Peyer's patch (tissue), 4 donors: ENCODE data around the gene VEGFA. TPM values are rescaled to one million over a fixed set of nuclear protein-coding genes. Genes with fewer than 3 reads are reported as not detected.

ENCODE experiments used
- DNase-seq, 3 donors: peaks; one replicate each; pipeline ENCODE4 v3.0.0-alpha.2; 2017 to 2019
- H3K27ac ChIP-seq, 4 donors: fragments of 200-600 bp; sonication (generic); one replicate each; pipeline ENCODE4 v1.5.1; 2016 to 2019
- H3K27me3 ChIP-seq, 2 donors: fragments of 200-600 bp; sonication (generic); one replicate each; pipeline ENCODE4 v1.5.1; 2019
- H3K36me3 ChIP-seq, 3 donors: fragments of 200-600 bp; sonication (generic); one replicate each; pipeline ENCODE4 v1.5.1; 2016 to 2019
- H3K4me1 ChIP-seq, 4 donors: fragments of 200-600 bp; sonication (generic); one replicate each; pipeline ENCODE4 v1.5.1; 2016 to 2019
- H3K4me3 ChIP-seq, 4 donors: fragments of 200-600 bp; sonication (generic); 1 replicate in 3 of 4; 2 replicates in 1 of 4; pipeline ENCODE4 v1.5.1; 2016 to 2019; ENCODE audit warnings: mild to moderate bottlenecking in 1 of 4
- H3K9me3 ChIP-seq, 4 donors: fragments of 200-600 bp; sonication (generic); one replicate each; pipeline ENCODE4 v1.5.1; 2016 to 2019; ENCODE audit warnings: mild to moderate bottlenecking in 1 of 4
- POLR2A ChIP-seq, 2 donors: fragments of 450-650 bp; IDR thresholded peaks; one replicate each; pipeline ENCODE4 v1.5.1; 2017; ENCODE audit warnings: antibody characterized with exemption in 2 of 2, mild to moderate bottlenecking in 2 of 2, moderate library complexity in 2 of 2
- total RNA-seq, 4 donors: library from RNA; depleted of rRNA; stranded (reverse); fragments of >200 nt; gene quantifications; one replicate each; pipeline ENCODE4 v1.1.0, GENCODE V29; 2016
- TF ChIP-seq, protein P1 (sequence below), 6 experiments: fragments of 450-650 bp in 4 of 6; fragments of 200-600 bp in 2 of 6; sonication (generic) in 1 of 6; IDR thresholded peaks; one replicate each; pipeline ENCODE4 v1.5.1; 2017 to 2019; ENCODE audit warnings: antibody characterized with exemption in 6 of 6, mild to moderate bottlenecking in 3 of 6, moderate library complexity in 1 of 6

The VEGFA gene
- total RNA-seq, 4 donors from 2014 or later: 202 to 663 (median 418) TPM

DNA sequence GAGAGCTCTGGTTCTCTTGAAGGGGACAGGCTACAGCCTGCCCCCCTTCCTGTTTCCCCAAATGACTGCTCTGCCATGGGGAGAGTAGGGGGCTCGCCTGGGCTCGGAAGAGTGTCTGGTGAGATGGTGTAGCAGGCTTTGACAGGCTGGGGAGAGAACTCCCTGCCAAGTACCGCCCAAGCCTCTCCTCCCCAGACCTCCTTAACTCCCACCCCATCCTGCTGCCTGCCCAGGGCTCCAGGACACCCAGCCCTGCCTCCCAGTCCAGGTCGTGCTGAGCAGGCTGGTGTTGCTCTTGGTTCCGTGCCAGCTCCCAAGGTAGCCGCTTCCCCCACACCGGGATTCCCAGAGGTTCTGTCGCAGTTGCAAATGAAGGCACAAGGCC is 9.8 kb downstream of the VEGFA start:
- no peaks in the 10 kb centered on the region for H3K27me3 ChIP-seq
- no peak for TF ChIP-seq POLR2A (IDR thresholded peaks at IDR 0.05)
- TF ChIP-seq, protein P1, sequence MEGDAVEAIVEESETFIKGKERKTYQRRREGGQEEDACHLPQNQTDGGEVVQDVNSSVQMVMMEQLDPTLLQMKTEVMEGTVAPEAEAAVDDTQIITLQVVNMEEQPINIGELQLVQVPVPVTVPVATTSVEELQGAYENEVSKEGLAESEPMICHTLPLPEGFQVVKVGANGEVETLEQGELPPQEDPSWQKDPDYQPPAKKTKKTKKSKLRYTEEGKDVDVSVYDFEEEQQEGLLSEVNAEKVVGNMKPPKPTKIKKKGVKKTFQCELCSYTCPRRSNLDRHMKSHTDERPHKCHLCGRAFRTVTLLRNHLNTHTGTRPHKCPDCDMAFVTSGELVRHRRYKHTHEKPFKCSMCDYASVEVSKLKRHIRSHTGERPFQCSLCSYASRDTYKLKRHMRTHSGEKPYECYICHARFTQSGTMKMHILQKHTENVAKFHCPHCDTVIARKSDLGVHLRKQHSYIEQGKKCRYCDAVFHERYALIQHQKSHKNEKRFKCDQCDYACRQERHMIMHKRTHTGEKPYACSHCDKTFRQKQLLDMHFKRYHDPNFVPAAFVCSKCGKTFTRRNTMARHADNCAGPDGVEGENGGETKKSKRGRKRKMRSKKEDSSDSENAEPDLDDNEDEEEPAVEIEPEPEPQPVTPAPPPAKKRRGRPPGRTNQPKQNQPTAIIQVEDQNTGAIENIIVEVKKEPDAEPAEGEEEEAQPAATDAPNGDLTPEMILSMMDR (IDR thresholded peaks at IDR 0.05): no peak
- no peak for DNase-seq

DNA sequence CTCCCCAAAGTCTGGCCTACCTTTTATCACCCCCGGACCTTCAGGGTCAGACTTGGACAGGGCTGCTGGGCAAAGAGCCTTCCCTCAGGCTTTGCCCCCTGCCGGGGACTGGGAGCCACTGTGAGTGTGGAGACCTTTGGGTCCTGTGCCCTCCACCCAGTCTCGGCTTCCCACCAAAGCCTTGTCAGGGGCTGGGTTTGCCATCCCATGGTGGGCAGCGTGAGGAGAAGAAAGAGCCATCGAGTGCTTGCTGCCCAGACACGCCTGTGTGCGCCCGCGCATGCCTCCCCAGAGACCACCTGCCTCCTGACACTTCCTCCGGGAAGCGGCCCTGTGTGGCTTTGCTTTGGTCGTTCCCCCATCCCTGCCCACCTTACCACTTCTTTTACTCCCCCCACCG is 10.3 kb downstream of the VEGFA start:
- H3K4me3 ChIP-seq: no peak overlapping the region
- DNase-seq: no peak
- H3K27me3 ChIP-seq: no peaks in the 10 kb centered on the region
- peaks cover 0 to 92% (median 0%) of the 10 kb centered on the region in 3 donors for H3K36me3 ChIP-seq
- H3K4me1 ChIP-seq: peaks cover 0 to 15% (median under 1%) of the 10 kb centered on the region in 4 donors
- TF ChIP-seq, protein P1 (IDR thresholded peaks at IDR 0.05): no peak
- no peak for TF ChIP-seq POLR2A (IDR thresholded peaks at IDR 0.05)
- H3K27ac ChIP-seq: no peak overlapping the region
- H3K9me3 ChIP-seq: no peaks in the 10 kb centered on the region

More for the DNA sequence above, 9.8 kb downstream of the VEGFA start:
- Histone ChIP-seq H3K9me3 (no peaks in the 10 kb centered on the region), H3K27ac (no peak overlapping the region), H3K4me1 (peaks cover 0 to 20% (median 2%) of the 10 kb centered on the region in 4 donors), H3K4me3 (no peak overlapping the region), H3K36me3 (peaks cover 0 to 88% (median 0%) of the 10 kb centered on the region in 3 donors)

DNA sequence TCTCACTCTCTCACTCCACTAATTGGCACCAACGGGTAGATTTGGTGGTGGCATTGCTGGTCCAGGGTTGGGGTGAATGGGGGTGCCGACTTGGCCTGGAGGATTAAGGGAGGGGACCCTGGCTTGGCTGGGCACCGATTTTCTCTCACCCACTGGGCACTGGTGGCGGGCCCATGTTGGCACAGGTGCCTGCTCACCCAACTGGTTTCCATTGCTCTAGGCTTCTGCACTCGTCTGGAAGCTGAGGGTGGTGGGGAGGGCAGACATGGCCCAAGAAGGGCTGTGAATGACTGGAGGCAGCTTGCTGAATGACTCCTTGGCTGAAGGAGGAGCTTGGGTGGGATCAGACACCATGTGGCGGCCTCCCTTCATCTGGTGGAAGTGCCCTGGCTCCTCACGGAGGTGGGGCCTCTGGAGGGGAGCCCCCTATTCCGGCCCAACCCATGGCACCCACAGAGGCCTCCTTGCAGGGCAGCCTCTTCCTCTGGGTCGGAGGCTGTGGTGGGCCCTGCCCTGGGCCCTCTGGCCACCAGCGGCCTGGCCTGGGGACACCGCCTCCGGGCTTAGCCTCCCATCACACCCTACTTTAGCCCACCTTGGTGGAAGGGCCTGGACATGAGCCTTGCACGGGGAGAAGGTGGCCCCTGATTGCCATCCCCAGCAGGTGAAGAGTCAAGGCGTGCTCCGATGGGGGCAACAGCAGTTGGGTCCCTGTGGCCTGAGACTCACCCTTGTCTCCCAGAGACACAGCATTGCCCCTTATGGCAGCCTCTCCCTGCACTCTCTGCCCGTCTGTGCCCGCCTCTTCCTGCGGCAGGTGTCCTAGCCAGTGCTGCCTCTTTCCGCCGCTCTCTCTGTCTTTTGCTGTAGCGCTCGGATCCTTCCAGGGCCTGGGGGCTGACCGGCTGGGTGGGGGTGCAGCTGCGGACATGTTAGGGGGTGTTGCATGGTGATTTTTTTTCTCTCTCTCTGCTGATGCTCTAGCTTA is 11.2 kb downstream of the VEGFA start:
- Histone ChIP-seq H3K27me3 (no peaks in the 10 kb centered on the region), H3K36me3 (peaks cover 0 to 93% (median 0%) of the 10 kb centered on the region in 3 donors), H3K4me3 (no peak overlapping the region), H3K27ac (no peak overlapping the region), H3K4me1 (peaks cover 0 to 6% (median 0%) of the 10 kb centered on the region in 4 donors), H3K9me3 (no peaks in the 10 kb centered on the region)
- DNase-seq: no peak
- TF ChIP-seq, protein P1 (IDR thresholded peaks at IDR 0.05): no peak
- no peak for TF ChIP-seq POLR2A (IDR thresholded peaks at IDR 0.05)

DNA sequence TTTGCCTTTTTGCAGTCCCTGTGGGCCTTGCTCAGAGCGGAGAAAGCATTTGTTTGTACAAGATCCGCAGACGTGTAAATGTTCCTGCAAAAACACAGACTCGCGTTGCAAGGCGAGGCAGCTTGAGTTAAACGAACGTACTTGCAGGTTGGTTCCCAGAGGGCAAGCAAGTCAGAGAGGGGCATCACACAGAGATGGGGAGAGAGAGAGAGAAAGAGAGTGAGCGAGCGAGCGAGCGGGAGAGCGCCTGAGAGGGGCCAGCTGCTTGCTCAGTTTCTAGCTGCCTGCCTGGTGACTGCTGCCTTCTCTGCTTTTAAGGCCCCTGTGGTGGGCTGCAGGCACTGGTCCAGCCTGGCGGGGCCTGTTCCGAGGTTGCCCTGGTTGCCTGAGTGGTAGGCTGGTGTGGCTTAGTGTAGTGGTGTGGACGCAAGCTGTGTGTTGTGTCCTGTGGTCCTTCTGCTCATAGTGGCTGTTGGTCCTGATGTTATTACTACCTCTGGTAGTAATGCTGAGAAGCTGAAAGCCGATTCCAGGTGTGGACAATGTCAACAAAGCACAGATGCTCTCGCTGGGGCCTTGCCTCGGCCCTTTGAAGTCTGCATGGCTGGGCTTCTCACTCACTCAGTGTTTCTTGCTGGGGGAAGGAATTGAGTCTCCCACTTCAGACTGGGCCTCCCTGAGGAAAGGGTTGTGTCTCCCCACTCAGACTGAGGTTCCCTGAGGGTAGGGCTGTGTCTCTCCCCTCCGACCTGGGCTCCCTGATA is 12.1 kb downstream of the VEGFA start:
- Histone ChIP-seq H3K4me1 (no peaks in the 10 kb centered on the region), H3K36me3 (peaks cover 0 to 85% (median 0%) of the 10 kb centered on the region in 3 donors), H3K27ac (no peak overlapping the region), H3K9me3 (no peaks in the 10 kb centered on the region), H3K4me3 (no peak overlapping the region), H3K27me3 (no peaks in the 10 kb centered on the region)
- DNase-seq: no peak
- no peak for TF ChIP-seq POLR2A (IDR thresholded peaks at IDR 0.05)
- TF ChIP-seq, protein P1 (IDR thresholded peaks at IDR 0.05): no peak

DNA sequence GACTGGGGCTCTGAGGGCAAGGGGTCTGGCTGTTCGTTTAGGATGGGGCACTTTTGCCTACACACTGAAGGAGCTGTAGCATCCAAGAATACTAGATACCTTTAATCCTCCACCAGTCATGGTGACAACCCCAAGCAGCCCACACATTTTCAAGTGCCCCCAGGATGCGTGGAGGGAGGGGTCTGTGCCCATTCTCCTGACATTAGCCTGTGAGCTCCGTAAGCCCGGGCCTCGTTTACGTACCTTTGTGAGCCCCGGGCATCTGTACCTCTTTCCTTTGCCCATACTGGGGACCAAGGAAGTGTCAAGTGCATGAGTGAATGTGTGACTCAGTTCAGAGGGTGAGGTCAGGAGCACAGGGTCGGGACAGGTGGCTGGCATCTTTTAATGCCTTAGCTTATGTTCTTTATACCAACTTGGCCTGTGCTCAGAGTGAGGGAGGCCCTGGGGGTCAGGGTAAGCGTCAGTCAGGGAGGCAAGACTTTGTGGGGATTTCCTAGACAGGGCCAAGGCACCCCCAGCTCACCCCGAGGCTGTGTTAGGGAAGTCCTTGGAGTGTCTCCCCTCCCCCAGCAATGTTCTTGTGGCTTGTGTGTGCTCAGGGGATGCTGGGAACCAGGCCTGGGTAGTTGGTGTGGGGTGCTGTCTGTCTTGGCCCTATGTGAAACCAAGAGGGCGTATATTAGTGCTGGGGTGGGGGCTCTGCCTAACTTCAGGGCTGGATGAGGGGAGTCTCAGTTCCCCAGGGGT is 12.9 kb downstream of the VEGFA start:
- Histone ChIP-seq H3K27me3 (no peaks in the 10 kb centered on the region), H3K4me3 (no peak overlapping the region), H3K4me1 (no peaks in the 10 kb centered on the region), H3K9me3 (no peaks in the 10 kb centered on the region), H3K27ac (no peak overlapping the region), H3K36me3 (peaks cover 0 to 77% (median 0%) of the 10 kb centered on the region in 3 donors)
- no peak for TF ChIP-seq POLR2A (IDR thresholded peaks at IDR 0.05)
- TF ChIP-seq, protein P1 (IDR thresholded peaks at IDR 0.05): no peak
- no peak for DNase-seq
